ENCODE data around the gene RFC2.

DNA sequence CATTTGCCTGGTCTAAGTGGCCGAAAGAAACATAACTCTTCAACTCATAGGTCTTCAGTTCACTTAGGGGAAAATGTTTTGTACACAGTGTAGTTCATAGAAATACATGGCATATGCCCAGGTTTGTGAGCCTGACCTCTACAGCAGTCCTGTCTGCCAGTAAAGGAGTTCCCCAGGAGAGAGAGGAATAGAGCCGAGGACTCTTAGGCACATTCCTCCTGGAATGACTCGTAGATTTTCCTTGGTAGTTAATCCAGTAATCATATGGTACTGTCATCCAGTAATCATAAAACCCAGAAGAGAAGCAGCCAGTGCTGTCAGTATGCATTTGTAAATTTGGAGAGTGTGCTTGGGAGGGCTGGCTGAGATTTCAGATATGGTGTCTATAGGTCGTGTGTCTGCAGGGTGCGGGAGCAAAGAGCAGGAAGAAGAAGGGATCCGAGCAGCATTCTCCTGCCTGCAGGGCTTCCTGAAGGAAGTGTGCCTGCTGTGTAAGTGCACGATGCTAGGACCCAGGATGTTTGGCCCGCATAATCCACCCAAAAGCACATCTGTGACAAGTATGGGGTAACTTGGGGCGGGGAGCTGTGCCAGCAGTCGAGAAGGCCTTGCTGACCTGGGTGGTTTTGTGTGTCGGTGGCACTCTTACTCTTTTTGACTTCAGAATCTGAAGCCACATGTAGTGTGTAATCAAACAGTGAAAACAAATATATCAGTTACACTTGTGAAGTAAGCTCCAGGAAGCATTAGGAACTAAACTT is 66.1 kb downstream of the RFC2 start:
- TF ChIP-seq, protein P1, sequence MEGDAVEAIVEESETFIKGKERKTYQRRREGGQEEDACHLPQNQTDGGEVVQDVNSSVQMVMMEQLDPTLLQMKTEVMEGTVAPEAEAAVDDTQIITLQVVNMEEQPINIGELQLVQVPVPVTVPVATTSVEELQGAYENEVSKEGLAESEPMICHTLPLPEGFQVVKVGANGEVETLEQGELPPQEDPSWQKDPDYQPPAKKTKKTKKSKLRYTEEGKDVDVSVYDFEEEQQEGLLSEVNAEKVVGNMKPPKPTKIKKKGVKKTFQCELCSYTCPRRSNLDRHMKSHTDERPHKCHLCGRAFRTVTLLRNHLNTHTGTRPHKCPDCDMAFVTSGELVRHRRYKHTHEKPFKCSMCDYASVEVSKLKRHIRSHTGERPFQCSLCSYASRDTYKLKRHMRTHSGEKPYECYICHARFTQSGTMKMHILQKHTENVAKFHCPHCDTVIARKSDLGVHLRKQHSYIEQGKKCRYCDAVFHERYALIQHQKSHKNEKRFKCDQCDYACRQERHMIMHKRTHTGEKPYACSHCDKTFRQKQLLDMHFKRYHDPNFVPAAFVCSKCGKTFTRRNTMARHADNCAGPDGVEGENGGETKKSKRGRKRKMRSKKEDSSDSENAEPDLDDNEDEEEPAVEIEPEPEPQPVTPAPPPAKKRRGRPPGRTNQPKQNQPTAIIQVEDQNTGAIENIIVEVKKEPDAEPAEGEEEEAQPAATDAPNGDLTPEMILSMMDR (IDR thresholded peaks at IDR 0.05): no peak
- TF ChIP-seq POLR2A (IDR thresholded peaks at IDR 0.05): no peak
